ENCODE measurements around the gene PPAT.

DNA sequence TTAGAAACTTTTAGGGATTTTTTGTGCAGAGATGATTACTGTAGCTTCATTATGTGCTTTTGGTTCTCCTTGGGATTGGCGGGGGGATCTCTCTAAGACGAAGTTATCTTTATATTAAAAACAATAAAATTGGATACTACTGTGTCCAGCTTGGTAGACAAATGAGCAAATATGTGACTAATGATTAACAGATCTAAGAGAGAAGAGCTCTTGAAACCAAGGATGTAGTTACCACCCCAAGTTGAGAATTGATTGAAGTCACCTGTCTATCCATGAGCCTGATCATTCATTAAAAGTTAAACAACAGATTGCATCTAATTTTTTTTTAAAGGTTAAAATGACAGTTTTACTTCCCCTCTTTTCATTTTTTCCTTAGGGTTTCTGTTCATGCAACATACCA is 9.3 kb upstream of the PPAT start:
- TF ChIP-seq POLR2AphosphoS5 (IDR thresholded peaks at IDR 0.05; ENCODE audit: low read depth, low read length) (no peak), TAF1 (IDR thresholded peaks at IDR 0.05; ENCODE audit: borderline replicate concordance, insufficient read depth, low read length) (no peak), SIN3A (IDR thresholded peaks at IDR 0.05; ENCODE audit: borderline replicate concordance, insufficient read depth, low read length) (no peak)
- TF ChIP-seq, protein P1, sequence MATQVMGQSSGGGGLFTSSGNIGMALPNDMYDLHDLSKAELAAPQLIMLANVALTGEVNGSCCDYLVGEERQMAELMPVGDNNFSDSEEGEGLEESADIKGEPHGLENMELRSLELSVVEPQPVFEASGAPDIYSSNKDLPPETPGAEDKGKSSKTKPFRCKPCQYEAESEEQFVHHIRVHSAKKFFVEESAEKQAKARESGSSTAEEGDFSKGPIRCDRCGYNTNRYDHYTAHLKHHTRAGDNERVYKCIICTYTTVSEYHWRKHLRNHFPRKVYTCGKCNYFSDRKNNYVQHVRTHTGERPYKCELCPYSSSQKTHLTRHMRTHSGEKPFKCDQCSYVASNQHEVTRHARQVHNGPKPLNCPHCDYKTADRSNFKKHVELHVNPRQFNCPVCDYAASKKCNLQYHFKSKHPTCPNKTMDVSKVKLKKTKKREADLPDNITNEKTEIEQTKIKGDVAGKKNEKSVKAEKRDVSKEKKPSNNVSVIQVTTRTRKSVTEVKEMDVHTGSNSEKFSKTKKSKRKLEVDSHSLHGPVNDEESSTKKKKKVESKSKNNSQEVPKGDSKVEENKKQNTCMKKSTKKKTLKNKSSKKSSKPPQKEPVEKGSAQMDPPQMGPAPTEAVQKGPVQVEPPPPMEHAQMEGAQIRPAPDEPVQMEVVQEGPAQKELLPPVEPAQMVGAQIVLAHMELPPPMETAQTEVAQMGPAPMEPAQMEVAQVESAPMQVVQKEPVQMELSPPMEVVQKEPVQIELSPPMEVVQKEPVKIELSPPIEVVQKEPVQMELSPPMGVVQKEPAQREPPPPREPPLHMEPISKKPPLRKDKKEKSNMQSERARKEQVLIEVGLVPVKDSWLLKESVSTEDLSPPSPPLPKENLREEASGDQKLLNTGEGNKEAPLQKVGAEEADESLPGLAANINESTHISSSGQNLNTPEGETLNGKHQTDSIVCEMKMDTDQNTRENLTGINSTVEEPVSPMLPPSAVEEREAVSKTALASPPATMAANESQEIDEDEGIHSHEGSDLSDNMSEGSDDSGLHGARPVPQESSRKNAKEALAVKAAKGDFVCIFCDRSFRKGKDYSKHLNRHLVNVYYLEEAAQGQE (IDR thresholded peaks at IDR 0.05; ENCODE audit: insufficient read depth in 1 of 2, low read depth in 2 of 2, low read length in 2 of 2), result no peak
